ENCODE measurements around the gene ADCY7.

ADCY7 gene

DNA sequence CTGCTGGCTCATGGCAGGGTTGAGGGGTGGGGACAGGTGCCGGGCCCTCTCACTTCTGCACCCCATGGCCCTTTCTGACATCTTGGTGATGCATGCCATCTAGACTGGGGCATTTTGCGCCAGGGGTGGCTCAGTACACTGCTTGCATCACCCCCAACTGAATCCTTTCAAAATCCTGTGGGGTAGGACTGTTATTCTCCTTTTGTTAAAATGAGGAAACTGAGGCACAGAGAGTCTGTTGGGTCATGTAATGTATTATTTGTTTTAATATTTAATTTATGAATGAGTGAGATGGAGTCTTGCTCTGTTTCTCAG lies 9.9 kb downstream of the ADCY7 start:
- Histone ChIP-seq H3K27me3 (ENCODE audit: insufficient read depth, low read depth, severe bottlenecking) (no peaks in the 10 kb centered on the region), H3K27ac (no peak overlapping the region), H3K36me3 (no peaks in the 10 kb centered on the region), H3K4me3 (ENCODE audit: low read depth, low read length) (no peak overlapping the region), H3K9me3 (ENCODE audit: severe bottlenecking) (no peaks in the 10 kb centered on the region)
- DNase-seq: no peak
- TF ChIP-seq, protein P1, sequence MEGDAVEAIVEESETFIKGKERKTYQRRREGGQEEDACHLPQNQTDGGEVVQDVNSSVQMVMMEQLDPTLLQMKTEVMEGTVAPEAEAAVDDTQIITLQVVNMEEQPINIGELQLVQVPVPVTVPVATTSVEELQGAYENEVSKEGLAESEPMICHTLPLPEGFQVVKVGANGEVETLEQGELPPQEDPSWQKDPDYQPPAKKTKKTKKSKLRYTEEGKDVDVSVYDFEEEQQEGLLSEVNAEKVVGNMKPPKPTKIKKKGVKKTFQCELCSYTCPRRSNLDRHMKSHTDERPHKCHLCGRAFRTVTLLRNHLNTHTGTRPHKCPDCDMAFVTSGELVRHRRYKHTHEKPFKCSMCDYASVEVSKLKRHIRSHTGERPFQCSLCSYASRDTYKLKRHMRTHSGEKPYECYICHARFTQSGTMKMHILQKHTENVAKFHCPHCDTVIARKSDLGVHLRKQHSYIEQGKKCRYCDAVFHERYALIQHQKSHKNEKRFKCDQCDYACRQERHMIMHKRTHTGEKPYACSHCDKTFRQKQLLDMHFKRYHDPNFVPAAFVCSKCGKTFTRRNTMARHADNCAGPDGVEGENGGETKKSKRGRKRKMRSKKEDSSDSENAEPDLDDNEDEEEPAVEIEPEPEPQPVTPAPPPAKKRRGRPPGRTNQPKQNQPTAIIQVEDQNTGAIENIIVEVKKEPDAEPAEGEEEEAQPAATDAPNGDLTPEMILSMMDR (IDR thresholded peaks at IDR 0.05; ENCODE audit: low read depth, low read length): no peak

DNA sequence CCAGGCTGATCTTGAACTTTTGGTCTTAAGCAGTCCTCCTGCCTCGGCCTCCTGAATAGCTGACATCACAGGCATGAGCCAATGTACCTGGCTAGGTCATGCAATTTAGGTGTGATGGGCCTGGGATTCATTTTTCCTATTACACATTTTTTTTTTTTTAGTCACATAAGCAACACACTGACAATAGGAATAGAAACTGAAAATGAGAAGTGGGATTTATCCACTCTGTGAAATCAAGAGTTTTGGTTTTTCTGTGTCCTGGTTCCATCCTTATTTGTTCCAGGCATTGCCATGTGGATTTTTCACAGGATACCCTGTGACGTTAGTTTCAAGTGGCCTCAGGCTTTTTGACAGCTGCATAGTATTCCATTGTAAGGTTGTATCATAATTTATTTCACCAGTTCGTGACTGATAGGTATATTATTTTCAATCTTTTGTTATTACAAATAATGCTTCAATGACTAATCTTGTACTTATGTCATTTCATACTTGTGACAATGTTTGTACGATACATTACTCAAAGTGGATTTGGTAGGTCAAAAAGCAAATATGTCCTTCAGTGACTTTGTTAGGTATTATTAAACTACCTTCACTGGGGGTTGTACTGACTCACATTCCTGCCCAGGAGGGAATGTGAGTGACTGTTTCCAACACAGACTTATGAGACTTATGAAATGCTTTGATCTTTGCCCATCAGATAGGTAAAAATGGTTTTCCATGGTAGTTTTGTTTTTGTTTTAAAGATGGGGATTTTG lies 10.6 kb downstream of the ADCY7 start:
- no peak for DNase-seq
- no peak overlapping the region for H3K4me3 ChIP-seq (ENCODE audit: low read depth, low read length)
- H3K27me3 ChIP-seq (ENCODE audit: insufficient read depth, low read depth, severe bottlenecking): no peaks in the 10 kb centered on the region
- TF ChIP-seq, protein P1 (IDR thresholded peaks at IDR 0.05; ENCODE audit: low read depth, low read length): no peak
- H3K9me3 ChIP-seq (ENCODE audit: severe bottlenecking): no peaks in the 10 kb centered on the region
- H3K27ac ChIP-seq: no peak overlapping the region
- H3K36me3 ChIP-seq: no peaks in the 10 kb centered on the region

DNA sequence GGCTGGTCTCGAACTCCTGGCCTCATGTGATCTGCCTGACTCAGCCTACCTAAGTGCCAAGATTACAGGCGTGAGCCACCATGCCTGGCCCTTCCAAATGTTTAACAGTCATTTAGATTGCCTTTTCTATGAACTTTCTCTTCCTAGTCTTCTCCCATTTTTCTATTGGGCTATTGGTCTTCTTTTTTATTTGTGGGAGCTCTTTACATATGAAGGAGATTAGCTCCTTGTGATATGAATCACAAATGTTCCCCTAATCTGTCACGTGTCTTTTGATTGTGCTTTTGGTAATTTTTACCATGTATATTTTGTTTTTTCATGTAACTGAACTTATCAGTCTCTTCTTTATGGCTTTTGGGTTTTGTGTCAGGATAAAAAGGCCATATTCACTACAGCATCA lies 11.9 kb downstream of the ADCY7 start:
- Histone ChIP-seq H3K4me3 (ENCODE audit: low read depth, low read length) (no peak overlapping the region), H3K9me3 (ENCODE audit: severe bottlenecking) (no peaks in the 10 kb centered on the region), H3K36me3 (no peaks in the 10 kb centered on the region), H3K27ac (no peak overlapping the region), H3K27me3 (ENCODE audit: insufficient read depth, low read depth, severe bottlenecking) (no peaks in the 10 kb centered on the region)
- DNase-seq: no peak
- TF ChIP-seq, protein P1 (IDR thresholded peaks at IDR 0.05; ENCODE audit: low read depth, low read length): no peak

DNA sequence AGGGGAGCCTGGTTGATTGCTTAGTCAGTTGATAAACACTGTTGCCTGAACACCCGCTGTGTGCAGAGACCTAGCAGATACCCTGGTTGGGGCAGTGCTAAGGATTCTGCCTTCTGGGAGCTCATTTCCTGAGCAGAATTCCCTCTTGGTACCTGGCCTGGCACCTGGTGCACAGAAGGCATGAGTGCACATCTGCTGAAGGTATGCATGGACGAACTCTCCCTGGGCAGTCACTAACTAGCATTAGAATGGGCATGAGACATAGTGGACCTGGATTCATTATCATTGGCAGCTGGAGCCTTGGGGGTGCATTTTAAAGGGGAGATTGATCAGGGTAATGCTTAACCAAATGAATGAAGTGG lies 13.1 kb downstream of the ADCY7 start:
- Histone ChIP-seq H3K27ac (no peak overlapping the region), H3K4me3 (ENCODE audit: low read depth, low read length) (no peak overlapping the region), H3K9me3 (ENCODE audit: severe bottlenecking) (no peaks in the 10 kb centered on the region), H3K36me3 (no peaks in the 10 kb centered on the region), H3K27me3 (ENCODE audit: insufficient read depth, low read depth, severe bottlenecking) (no peaks in the 10 kb centered on the region)
- TF ChIP-seq, protein P1 (IDR thresholded peaks at IDR 0.05; ENCODE audit: low read depth, low read length): no peak
- no peak for DNase-seq

DNA sequence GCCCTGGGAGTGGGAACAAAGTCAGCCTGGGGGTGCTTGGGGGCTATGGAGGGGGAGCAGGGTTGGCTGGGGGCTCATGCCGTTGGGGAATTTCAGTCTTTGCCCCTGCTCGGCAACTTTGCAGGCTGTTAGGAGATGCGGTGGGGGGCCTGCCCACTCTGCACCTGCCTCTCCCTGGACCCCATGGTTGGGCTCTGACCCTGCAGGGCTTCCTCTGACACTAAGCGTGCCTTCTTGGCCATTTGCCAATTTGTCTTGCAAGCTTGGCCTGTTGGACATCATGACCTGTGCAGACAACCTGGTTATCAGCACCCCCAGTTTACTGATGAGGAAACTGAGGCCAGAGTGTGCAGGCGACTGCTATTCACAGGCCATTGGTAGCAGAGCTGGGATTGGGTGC lies 14.6 kb downstream of the ADCY7 start:
- H3K27ac ChIP-seq: no peak overlapping the region
- H3K36me3 ChIP-seq: no peaks in the 10 kb centered on the region
- no peak overlapping the region for H3K4me3 ChIP-seq (ENCODE audit: low read depth, low read length)

More for the DNA sequence above, 14.6 kb downstream of the ADCY7 start:
- no peak for DNase-seq
- H3K9me3 ChIP-seq (ENCODE audit: severe bottlenecking): no peaks in the 10 kb centered on the region
- H3K27me3 ChIP-seq (ENCODE audit: insufficient read depth, low read depth, severe bottlenecking): no peaks in the 10 kb centered on the region
- TF ChIP-seq, protein P1 (IDR thresholded peaks at IDR 0.05; ENCODE audit: low read depth, low read length): no peak

All from WERI-Rb-1 (cell line).